PFSK-1 (cell line): Measurements from ENCODE around the gene TP53I3. TPM values are rescaled to one million over a fixed set of nuclear protein-coding genes. Genes with fewer than 3 reads are reported as not detected.

ENCODE experiments used
- FOXP2 ChIP-seq: optimal IDR thresholded peaks from 2 replicates; pipeline ENCODE3; 2011; ENCODE audit warnings: borderline replicate concordance, control low read depth, inconsistent platforms; ENCODE audit not compliant: insufficient read depth; ENCODE audit errors: extremely low read length, extremely low read depth
- POLR2AphosphoS5 ChIP-seq: IDR thresholded peaks from 2 replicates; pipeline ENCODE4 v1.6.1; 2012; ENCODE audit warnings: low read depth, mild to moderate bottlenecking, control low read depth, low read length, moderate library complexity
- SIN3A ChIP-seq: IDR thresholded peaks from 2 replicates; pipeline ENCODE4 v1.6.1; 2012; ENCODE audit warnings: mild to moderate bottlenecking, low read length, moderate library complexity, borderline replicate concordance; ENCODE audit not compliant: insufficient read depth
- TAF1 ChIP-seq: IDR thresholded peaks from 2 replicates; pipeline ENCODE4 v1.6.1; 2012; ENCODE audit warnings: low read length, control low read depth, borderline replicate concordance; ENCODE audit not compliant: insufficient read depth
- polyA plus RNA-seq: library from polyadenylated mRNA; unstranded; fragments of >200 nt; gene quantifications from one replicate; pipeline ENCODE4 v1.2.1, GENCODE V29; 2012; ENCODE audit warnings: low read depth, missing spikeins; ENCODE audit not compliant: insufficient read length
- TF ChIP-seq, protein P1 (sequence below), 2 experiments: IDR thresholded peaks; 2 replicates each; pipeline versions ENCODE4 v1.6.1 to v1.8.0; 2011 to 2012; ENCODE audit warnings: low read depth in 2 of 2, low read length in 2 of 2, control low read depth in 1 of 2, inconsistent platforms in 1 of 2, mild to moderate bottlenecking in 1 of 2, moderate library complexity in 1 of 2; ENCODE audit not compliant: insufficient read depth in 1 of 2

The TP53I3 gene
- polyA plus RNA-seq: 13.9 TPM

DNA sequence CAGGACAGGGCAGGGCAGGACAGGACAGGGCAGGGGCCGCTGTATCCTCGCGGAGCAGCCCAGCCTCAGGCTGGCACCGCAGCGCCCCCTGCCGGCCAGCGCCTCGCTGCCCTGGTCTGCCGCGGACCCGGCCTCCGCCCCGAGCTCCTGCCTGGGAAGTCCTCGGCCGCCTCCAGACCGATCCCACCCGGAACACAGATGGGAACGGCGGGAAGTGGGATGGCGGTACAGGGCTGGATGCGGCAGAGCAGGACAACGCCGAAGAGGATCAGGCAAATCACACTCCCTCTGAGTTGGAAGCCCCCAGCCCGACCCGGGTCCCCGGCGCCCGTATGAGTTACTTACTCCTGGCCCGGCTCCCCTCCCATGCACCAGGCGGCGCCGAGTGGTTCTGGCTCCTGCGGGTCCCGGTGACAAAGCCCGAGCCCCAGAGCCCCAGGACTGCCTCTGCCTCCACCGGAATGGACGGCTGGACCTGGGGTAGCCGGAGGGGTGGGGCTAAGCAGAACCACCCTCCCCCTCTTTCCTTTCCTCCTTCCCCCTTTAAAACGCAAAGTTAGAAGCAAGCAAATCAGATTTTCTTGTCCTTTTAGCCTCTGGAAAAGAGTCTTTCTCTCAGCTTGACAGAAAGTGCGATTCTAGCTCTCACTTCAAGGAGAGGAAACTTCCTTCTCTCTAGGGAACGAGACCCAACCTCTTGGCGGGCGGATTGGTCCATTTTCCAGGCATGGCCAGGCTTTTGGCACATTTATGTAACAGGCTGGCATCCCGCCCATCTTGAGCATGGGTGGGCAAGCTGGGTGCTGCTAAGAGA, at the start of gene TP53I3:
TP53I3 (minus strand) TSS at position 449 of the 814 bp plus-strand sequence. CDS start 508 bp downstream, outside the sequence.
- TF ChIP-seq, protein P1, sequence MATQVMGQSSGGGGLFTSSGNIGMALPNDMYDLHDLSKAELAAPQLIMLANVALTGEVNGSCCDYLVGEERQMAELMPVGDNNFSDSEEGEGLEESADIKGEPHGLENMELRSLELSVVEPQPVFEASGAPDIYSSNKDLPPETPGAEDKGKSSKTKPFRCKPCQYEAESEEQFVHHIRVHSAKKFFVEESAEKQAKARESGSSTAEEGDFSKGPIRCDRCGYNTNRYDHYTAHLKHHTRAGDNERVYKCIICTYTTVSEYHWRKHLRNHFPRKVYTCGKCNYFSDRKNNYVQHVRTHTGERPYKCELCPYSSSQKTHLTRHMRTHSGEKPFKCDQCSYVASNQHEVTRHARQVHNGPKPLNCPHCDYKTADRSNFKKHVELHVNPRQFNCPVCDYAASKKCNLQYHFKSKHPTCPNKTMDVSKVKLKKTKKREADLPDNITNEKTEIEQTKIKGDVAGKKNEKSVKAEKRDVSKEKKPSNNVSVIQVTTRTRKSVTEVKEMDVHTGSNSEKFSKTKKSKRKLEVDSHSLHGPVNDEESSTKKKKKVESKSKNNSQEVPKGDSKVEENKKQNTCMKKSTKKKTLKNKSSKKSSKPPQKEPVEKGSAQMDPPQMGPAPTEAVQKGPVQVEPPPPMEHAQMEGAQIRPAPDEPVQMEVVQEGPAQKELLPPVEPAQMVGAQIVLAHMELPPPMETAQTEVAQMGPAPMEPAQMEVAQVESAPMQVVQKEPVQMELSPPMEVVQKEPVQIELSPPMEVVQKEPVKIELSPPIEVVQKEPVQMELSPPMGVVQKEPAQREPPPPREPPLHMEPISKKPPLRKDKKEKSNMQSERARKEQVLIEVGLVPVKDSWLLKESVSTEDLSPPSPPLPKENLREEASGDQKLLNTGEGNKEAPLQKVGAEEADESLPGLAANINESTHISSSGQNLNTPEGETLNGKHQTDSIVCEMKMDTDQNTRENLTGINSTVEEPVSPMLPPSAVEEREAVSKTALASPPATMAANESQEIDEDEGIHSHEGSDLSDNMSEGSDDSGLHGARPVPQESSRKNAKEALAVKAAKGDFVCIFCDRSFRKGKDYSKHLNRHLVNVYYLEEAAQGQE (IDR thresholded peaks at IDR 0.05; ENCODE audit: insufficient read depth in 1 of 2, low read depth in 2 of 2, low read length in 2 of 2): no peak
- peak; percentile 76; the same call in 1 of the 2 replicates for TF ChIP-seq TAF1
- peak; percentile 86 for TF ChIP-seq POLR2AphosphoS5
- 0 out of 2 replicates have a peak, but pooled peaks have one; percentile 4 for TF ChIP-seq SIN3A
- peak; percentile 84 for TF ChIP-seq FOXP2

DNA sequence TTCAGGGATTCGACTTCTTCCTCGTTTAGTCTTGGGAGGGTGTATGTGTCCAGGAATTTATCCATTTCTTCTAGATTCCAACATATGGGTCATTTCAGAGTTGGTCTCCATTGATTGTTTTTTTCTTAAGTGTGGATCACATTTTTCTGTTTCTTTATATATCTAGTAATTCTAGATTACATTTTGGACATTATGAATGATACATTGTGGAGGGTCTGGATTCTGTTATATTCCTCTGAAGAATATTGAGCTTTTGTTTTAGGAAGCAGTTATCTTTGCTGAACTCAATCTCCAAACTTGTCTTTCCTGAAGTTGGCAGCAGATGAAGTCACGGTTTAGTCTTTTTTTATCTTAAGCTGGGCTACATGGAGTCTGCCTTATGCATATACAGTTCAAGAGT, 47.9 kb upstream of the TP53I3 start:
- no peak for TF ChIP-seq FOXP2
- TF ChIP-seq TAF1: no peak
- TF ChIP-seq SIN3A: no peak
- TF ChIP-seq POLR2AphosphoS5: no peak
- TF ChIP-seq, protein P1 (IDR thresholded peaks at IDR 0.05; ENCODE audit: insufficient read depth in 1 of 2, low read depth in 2 of 2, low read length in 2 of 2): no peak

- TF ChIP-seq POLR2AphosphoS5 (no peak), TAF1 (no peak), SIN3A (no peak), FOXP2 (no peak)
- TF ChIP-seq, protein P1 (IDR thresholded peaks at IDR 0.05; ENCODE audit: insufficient read depth in 1 of 2, low read depth in 2 of 2, low read length in 2 of 2): no peak
These were observed 41.3 kb upstream of the TP53I3 start for GRCh38 chr2:24125956-24126355.

DNA sequence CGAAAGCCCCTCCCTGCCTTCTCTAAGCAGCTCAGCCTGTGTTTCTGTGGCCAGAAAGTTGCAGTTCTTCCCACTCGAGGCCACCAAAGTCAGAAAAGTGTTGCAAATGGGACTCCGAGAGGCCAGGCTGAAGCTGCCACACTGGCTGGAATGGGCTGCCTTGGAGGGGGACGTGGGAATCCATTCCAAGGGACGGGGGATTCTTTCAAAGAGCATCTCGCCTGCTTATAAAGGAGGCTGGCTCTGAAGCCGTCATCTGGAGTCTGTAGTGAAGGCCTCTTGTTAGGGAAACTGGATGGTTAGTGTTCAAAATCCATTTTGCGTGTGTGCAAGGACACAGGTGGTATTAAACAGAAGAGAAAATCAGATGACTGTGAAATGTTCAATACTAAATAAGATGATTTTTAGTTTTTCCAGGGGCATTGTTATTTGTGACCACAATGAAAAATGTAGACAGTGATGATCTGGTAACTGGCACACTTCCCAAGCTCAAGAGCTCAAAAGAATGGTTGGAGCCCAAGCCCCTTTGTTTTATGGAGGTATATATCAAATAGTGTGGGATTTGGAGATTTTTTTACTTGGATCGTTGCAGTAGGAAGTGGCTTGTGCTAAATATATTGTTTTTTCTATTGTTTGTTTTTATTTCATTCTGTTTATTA, 39.4 kb upstream of the TP53I3 start:
- TF ChIP-seq TAF1 (no peak), POLR2AphosphoS5 (no peak), SIN3A (no peak), FOXP2 (no peak)
- TF ChIP-seq, protein P1 (IDR thresholded peaks at IDR 0.05; ENCODE audit: insufficient read depth in 1 of 2, low read depth in 2 of 2, low read length in 2 of 2): no peak
